ENCODE data around the gene CBX5. TPM values are rescaled to one million over a fixed set of nuclear protein-coding genes. Genes with fewer than 3 reads are reported as not detected.
"Not testable (repeated sequence)": the region's sequence is repeated elsewhere in the genome, so short reads cannot be mapped to it uniquely, and the experiment has no call there.

Gene CBX5
- total RNA-seq, 3 donors from 2014 or later = 37.1 to 56.9 (median 50.5) TPM

GRCh38 chr12:54228471-54228870 is 51.5 kb downstream of the CBX5 start:
- Histone ChIP-seq H3K4me3 (no peak overlapping the region), H3K36me3 (ENCODE audit: low read depth) (no peaks in the 10 kb centered on the region), H3K9me3 (no peaks in the 10 kb centered on the region), H3K4me1 (ENCODE audit: low read depth) (no peaks in the 10 kb centered on the region)
- no peak for ATAC-seq
- intact Hi-C loops (cut with DNase I, micrococcal nuclease) = loop anchor here in 1 of 2 donors (10.0 kb wide), 1 partner anchor 136 kb away; the partner anchor contains the start of gene GPR84
- DNase-seq = no peak
- no peak for TF ChIP-seq CTCF (IDR thresholded peaks at IDR 0.05)

DNA sequence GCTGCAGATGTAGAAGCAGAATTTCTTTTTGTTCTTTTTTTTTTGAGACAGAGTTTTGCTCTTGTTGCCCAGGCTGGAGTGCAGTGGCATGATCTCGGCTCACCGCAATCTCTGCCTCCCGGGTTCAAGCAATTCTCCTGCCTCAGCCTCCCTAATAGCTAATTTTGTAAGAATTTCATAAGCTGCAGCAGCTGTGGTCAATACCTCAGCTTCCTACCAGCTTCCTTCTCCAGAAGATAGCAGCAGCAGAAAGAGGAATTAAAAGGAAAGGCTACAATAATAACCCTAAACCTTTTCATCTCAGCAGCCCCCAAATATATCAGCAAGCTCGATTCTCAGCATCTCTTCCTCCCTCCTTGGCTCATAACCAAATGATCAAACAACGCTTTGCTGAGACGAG is 52.0 kb downstream of the CBX5 start:
- not testable (repeated sequence) for H3K4me3 ChIP-seq; H3K9me3 ChIP-seq; ATAC-seq; H3K36me3 ChIP-seq (ENCODE audit: low read depth); H3K4me1 ChIP-seq (ENCODE audit: low read depth); DNase-seq
- intact Hi-C loops (cut with DNase I, micrococcal nuclease) = loop anchor here in 1 of 2 donors (10.0 kb wide), 1 partner anchor 137 kb away; the partner anchor contains the start of gene GPR84

GRCh38 chr12:54227376-54227775 is 52.5 kb downstream of the CBX5 start:
- Histone ChIP-seq H3K9me3 (no peaks in the 10 kb centered on the region), H3K36me3 (ENCODE audit: low read depth) (no peaks in the 10 kb centered on the region), H3K4me1 (ENCODE audit: low read depth) (no peaks in the 10 kb centered on the region), H3K4me3 (no peak overlapping the region)
- intact Hi-C loops (cut with DNase I, micrococcal nuclease) = loop anchor here in 1 of 2 donors (10.0 kb wide), 1 partner anchor 137 kb away; the partner anchor contains the start of gene GPR84
- no peak for DNase-seq
- TF ChIP-seq CTCF (IDR thresholded peaks at IDR 0.05) = no peak
- ATAC-seq = no peak

- no peaks in the 10 kb centered on the region for H3K4me1 ChIP-seq (ENCODE audit: low read depth)
- DNase-seq (no peak), ATAC-seq (no peak)
- intact Hi-C loops (cut with DNase I, micrococcal nuclease) = loop anchor here in 1 of 2 donors (10.0 kb wide), 1 partner anchor 139 kb away; the partner anchor contains the start of gene GPR84
- H3K36me3 ChIP-seq (ENCODE audit: low read depth) = no peaks in the 10 kb centered on the region
- no peak overlapping the region for H3K4me3 ChIP-seq
- no peaks in the 10 kb centered on the region for H3K9me3 ChIP-seq
- TF ChIP-seq CTCF (IDR thresholded peaks at IDR 0.05) = no peak
Observed at GRCh38 chr12:54225666-54226065, 54.3 kb downstream of the CBX5 start.

- no peak for ATAC-seq
- no peak for DNase-seq
- H3K36me3 ChIP-seq (ENCODE audit: low read depth) = no peaks in the 10 kb centered on the region
- intact Hi-C loops (cut with DNase I, micrococcal nuclease) = loop anchor here in 1 of 2 donors (10.0 kb wide), 1 partner anchor 142 kb away; the partner anchor contains the start of gene GPR84
- H3K9me3 ChIP-seq = no peaks in the 10 kb centered on the region
- no peak for TF ChIP-seq CTCF (IDR thresholded peaks at IDR 0.05)
- H3K4me3 ChIP-seq = no peak overlapping the region
- peaks cover 5% of the 10 kb centered on the region for H3K4me1 ChIP-seq (ENCODE audit: low read depth)
Observed at GRCh38 chr12:54222609-54223008, 57.3 kb downstream of the CBX5 start.

DNA sequence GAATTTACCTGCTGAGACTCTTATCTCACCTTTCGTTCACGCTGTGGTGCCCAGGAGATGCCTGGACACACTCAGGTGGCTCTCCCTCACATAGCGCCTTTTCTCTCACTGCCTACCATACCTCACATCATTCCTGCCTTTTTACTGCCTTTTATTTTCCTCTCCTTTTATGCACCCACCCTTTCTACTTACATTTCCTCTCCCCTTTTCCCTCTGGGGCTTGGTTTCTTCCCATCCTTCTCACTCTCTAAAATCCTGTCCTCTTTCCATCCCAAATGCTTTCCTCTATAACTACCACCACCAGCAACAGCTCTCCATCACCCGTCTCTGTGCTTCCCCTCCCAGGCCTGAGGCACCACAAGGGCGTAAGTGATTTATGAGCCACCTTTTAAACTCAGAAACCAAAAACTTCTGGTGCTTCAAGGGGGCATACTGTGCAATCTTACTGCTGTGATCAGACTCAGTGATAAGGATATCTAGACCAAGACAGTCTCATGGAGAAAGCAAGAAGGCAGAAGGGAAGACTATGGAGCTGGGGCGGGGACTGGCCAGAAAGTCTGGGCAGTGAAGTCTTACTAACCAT is 58.4 kb downstream of the CBX5 start:
- Histone ChIP-seq H3K36me3 (ENCODE audit: low read depth) (no peaks in the 10 kb centered on the region), H3K4me3 (no peak overlapping the region), H3K4me1 (ENCODE audit: low read depth) (peaks cover 10% of the 10 kb centered on the region), H3K9me3 (no peaks in the 10 kb centered on the region)
- DNase-seq (no peak), ATAC-seq (no peak)
- intact Hi-C loops (cut with DNase I, micrococcal nuclease) = loop anchor here in 1 of 2 donors (10.0 kb wide), 1 partner anchor 143 kb away; the partner anchor contains the start of gene GPR84
- no peak for TF ChIP-seq CTCF (IDR thresholded peaks at IDR 0.05)

All from mucosa of descending colon (tissue), 3 donors.